ENCODE results near the gene TOGARAM2.
"Not testable (repeated sequence)": the region's sequence is repeated elsewhere in the genome, so short reads cannot be mapped to it uniquely, and the experiment has no call there.

Gene TOGARAM2

DNA sequence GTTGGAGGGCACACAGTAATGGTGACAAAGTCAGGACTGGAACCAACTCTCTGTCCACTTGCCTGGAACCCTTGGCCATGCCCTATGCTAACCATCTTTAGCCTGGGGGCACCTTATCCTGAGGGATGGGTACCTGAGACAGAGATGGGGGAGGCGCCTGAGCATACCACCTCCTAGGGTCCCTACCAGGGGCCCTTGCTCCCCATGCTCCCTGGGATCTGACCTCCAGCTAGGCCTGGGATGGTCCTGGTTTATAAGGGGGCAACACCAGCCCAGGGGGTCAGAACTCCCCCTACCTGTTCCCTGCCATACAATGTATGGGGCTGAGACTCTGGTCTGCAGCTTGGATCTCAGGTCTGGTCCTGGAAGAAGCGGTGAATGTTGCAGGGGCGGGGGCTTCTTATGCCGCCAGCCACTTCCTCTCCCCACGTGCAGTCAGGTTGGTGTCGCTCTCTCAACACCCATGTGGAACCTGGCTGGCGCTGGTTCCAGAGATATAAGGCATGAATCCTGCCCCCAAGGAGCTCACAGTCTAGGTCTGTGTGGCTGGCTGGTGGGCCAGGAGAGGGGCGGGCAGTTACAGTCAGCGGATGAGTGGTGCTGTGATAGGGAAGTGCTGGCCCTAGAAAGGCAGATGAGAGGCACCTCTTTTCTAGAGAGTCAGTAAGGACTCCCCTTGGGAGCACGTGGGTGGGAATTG, 3.8 kb upstream of the TOGARAM2 start:
- no peak for DNase-seq

DNA sequence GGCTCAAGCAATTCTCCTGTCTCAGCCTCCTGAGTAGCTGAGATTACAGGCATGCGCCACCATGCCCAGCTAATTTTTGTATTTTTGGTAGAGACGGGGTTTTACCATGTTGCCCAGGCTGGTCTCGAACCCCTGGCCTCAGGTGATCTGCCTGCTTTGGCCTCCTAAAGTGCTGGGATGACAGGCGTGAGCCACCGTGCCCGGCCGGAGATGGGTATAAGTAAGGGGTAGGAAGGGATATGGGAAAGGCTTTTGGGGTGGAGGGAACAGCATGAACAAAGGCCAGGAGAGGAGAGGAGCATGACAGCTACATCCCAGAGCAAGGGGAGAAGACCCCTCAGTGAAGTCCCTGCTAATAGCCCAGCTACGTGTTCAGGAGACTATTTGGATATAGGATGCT, 3.1 kb upstream of the TOGARAM2 start:
- DNase-seq, result not testable (repeated sequence)

DNA sequence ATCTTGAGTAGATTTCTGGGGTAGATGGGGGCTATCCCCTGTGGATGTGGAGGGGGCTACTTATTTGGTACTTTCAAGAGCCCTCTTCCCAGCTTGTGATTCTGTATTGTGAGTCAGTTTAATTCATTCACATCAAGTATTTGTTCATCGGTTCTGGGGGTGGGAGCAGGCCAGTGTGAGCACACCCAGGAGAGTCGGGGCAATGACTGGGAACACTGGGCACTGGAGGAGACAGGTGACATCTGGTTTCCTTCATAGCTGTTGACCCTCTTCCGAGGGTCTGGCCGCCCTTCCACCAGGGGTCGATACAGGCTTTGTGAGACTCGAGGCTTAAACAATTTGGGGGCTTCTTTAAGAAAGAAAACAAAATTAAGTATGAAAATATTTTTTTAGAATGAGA, 2.5 kb upstream of the TOGARAM2 start:
- no peak for DNase-seq

DNA sequence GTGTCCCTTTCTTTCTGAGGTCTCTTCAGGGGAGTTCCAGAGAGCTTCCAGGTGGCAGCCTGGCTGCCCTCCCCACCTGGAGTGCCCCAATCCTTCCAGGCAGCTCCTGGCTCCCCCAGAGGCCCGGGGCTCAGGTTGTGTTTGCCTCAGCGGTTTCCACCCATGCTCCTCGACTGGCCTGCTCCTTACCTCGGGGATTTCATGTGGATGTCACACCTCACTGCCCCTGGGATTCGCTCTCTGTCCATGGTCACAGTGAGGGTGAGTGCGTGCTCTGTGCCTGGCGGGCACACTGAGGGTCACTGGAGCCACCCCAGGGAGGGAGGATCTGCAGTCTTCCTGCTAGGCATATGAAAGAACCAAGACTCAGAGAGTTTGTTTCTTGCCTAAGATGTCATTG, 2.1 kb upstream of the TOGARAM2 start:
- DNase-seq, result no peak

DNA sequence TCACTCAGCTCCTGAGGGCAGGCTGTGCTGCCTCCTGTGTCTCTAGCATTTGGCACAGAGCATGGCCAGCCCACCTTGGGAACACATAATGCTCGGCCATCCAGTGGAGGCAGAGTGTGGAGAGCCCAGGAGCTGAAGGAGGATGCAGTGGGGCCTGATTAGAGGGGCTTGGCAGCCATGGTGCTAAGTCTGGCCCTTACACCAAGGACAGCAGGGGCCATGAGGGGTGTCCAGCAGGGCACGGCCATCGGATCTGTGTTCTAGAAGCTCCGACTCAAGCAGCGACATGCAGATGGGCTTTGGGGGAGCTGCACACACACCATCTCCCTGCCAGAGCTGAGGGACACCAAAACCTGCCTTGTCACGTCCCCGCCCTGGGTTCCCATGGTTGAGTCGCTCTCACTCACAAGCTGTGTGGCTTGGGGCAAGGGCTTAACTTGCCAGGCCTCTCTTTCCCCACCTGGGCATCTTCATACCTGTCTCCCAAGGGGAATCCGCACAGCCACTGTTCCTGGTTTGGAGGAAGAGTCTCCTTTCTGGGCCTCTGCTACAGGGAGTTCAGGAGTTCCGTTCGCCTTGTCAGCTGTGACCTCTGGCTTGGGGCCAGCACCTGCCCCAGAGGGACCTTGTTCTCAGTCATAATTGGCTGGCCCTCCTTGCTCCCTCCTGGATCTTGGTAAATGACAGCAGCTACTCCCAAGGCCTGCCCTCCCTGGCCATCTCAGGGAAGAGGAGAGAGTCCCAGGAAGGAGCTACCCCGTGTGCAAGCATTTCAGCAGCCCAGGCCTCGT, 1.3 kb upstream of the TOGARAM2 start:
- no peak for DNase-seq

DNA sequence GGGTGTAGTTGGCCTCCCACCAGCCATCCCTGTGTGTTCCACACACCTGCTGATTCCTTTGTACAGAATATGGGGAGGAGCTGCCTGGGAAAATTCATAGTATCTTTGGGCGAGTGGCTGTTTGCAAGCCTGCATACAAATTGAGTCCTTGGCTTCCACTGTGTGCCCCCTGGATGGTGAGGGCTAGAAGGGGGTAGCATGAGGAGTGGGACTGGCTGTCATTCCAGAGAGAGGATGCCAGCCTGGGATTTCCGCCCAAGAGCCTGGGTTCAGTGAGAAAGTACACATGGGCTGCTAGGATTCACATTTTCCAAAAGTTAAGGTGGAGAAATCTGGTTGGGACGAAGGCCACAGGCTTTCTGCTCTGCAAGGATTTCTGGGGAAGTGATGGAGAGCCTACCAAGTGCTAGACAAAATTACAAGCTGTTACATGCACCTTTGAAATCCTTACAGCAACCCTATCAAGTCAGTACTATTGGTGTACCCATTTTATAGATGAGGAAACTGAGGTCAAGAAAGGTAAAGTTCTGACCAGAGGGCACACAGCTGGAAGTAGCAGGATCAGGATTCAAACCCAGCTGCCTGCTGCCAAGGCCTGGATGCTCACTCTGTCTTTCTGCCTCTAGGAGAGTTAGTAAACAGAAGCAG, 606 bp upstream of the TOGARAM2 start:
- DNase-seq, result no peak

DNA sequence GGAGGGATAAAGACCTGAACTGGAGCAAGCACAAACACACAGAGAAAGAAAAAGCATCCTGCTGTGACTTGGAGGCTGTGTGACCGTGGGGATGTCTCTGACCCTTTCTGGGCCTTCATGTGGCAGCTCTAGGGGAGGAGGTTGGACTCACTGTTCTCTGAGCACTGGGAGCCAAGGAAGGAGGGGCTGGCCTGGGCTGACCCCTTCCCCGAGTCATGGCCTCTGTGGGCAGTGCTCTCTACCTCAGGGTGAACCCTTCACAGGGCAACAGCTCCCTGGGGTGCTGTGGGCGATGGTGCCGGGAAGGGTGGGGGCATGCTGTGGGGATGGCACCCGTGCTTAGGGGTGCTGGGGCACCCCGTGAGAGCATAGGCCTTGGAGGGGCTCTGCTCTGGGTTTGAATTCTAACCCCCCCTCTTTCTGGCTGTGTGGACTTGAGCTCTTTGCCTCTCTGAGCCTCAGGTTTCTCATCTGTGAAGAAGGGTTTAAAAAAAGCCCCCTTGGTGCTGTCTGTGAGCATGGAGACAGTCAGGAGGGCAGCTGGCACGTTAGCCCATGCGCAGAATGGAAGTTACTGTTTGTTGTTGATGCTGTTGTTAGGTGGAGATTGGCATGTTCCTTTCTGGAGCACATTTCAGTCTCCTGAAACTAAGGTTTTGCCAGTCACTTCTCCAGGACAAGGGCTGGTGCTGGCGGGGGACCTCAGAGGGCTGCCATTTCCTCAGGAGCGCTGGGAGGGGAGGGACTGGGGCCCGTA, 700 bp downstream of the TOGARAM2 start:
- DNase-seq, result no peak

DNA sequence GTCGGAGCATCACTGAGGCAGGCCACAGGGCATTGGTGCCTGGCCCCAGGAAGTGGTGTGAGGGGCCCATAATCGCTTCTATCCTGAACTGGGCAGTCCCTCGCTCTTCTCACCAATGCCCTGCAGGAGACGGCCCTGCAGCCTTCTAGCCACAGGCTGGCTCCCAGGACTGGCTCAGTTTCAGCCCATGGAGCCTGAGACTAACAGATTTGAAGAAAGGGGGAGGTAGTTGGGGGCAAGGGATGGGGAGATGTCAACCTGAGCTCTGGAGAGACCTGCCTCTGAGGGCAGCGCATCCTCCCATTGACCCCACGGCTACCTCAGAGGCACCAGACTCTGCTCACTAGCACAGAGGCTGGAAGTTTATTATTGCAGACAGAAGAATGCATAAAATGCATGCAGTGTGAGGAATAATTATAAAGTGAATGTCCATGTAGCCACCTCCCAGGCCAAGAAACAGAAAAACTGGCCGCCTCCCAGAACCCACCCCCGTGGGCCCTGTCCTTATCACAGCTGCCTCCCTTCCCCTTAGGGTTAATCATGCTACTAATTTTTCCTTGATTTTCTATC, 1.4 kb downstream of the TOGARAM2 start:
- DNase-seq, result no peak

DNA sequence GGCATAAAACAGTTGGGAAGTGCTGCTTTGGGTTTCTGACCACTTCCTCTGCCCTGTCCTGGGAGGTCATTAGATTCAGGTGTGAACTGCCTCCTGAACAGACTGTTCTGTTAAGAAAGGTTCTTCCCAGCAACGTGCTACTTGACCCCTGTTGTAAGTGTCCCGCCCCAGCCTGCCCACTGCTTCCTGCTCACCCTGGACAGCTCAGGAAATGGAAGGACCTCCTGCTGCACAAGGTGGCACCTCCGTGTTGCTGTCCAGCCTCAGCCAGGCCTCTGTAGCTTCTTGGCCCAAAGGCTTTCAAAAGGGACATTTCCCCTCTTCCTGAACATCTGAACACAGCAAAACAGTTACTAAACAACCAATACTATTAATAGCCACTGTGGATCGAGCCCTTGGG, 5.3 kb downstream of the TOGARAM2 start:
- no peak for DNase-seq

DNA sequence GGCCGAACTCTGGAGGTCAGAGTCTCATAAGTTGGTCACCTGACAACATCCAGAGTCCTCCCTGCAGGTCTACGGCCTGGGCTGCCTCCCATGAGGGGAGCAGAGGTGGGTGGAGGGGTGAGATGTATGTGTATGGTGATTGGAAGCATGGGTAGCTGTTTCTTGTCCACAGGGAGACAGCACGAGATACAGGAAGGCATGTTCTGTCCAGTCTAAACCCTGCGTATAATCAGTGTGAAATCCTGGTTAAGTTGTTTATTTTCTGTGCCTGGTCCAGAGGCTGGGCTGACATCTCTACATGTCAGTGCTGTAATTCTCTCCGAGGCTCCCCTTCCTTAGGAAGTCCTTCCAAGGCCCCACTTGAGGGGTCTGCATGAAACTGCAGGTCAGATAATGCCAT, 8.9 kb downstream of the TOGARAM2 start:
- DNase-seq, result no peak

DNA sequence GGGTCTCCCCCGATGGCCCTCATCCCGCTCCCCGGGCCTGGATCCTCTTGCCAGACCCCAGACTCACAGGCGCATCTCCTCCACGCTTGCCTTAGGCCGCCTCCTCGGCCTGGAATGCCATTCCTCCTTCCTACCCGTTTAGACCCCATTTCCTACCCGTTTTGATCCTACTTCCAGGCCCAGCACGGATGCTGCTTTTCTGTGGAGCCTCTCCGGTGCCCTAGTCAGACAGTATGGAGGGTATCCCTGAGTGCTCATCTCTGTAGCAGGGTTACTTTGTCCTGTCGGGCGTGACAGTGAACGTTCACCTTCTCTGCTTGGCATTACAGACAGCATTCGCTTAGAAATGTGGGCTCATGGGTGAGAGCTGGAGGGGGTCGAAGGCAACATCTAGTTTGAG, 9.3 kb downstream of the TOGARAM2 start:
- no peak for DNase-seq

DNA sequence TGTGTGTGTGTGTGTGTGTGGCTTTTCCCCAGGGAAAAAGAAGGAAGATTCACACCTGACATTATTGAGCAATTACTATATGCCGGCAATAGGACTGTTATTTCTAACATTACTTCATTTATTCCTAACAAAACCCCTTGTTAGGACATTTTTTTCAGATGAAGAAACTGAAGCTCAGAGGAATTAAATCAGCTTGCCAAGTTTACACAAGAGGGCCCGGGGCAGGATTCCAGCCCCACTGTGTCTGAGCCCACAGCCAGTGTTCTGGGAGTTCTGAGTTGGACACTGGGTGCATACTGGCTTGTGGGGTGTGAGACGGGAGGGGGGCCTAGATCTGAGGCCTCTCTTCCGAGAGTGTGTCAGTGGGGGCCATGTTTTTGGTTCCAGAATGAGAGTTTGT, 9.9 kb downstream of the TOGARAM2 start:
- DNase-seq, result no peak

DNA sequence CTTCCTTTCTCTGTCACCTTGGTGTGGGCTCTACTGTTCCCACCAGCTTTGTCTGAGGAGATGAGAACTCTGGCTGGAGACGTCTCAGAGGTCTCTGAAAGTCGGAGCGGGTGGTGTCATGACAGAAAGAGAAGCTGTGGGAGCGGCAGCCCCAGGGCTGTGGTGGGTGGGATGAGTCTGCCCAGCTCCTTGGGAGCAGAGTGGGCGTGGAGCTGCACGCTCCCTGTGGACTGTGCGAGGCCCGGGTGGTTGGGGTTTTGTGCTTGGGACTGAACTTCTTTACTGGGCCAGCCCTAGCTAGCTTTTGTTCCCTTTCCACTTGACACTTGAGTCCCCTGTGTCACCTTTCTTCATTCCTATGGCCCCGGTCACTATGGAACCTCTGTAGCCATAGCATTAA, 10.4 kb downstream of the TOGARAM2 start:
- DNase-seq, result no peak

DNA sequence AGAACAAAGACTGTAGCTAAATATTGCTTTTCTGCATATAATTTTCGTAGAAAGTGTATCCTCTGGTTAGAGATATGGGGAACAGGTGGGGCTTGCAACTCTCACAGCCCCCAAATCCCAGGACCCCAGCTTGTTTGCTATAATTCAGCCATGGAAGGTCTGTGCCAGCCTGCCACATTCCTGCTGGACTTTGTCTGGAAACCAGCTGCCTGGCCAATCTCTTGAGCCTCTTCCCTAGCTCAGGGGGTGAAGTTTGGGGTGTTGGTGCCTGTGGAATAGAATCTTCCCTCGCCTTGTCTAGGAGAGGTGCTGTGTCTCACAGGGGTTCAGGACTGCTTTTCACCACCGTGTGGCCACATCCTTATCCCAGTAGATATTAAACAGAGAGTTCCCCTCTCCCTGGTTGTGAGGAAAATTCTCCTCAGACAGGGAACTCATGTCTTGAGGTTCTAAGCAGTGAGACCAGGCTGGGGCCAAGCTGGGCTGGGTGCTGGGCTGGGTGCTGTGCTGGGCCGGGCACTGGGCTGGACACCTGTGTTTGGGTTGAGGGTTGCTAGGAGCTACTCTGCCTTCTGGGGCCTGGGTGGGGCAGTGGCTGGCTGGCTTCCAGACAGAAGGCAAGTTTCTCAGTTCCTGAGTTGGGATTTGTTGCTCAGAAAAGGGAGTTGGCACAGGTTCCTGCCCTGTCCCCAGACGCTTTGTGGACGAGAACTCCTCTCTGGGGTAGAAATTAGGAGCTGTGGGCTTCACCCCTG, 12.3 kb downstream of the TOGARAM2 start:
- DNase-seq, result no peak

DNA sequence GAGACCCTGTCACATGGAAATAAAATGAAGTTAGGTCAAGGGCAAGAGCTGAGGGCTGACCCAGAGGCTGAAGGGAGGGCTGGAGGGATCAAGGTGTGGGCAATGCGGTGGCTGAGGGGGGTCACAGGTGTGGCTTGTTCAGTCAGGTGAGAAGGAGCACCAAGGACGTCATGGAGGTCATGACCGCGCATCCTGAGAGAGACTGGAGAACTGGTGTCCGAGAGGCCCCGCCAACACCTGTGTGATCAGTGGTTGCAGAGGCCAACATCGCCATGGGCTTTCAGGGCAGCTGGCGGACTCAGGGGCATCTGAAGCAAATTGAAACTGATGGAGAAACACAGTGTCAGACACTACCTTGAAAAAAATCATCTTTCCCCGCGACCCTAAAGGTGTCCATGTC, 13.0 kb downstream of the TOGARAM2 start:
- DNase-seq, result no peak

DNA sequence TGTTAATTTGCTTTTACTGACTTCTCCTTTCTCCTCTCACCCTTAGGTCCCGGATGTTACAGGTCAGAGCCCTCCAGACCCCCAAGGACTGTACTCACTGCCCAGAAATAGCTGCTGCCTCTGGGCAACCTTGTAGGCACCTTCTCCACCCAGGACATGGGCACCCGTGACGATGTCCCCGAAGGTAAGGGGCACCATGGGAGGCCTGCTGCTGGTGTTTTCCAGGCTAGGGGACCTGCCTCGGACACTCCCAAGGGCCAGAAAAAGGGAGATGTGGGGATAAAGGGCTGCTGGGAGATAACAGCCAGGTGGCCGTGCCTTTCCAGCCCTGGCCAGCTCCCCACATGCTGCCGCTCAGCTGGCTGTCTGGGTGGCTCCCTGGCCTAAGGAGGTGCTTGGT, 13.6 kb downstream of the TOGARAM2 start:
- DNase-seq, result no peak

DNA sequence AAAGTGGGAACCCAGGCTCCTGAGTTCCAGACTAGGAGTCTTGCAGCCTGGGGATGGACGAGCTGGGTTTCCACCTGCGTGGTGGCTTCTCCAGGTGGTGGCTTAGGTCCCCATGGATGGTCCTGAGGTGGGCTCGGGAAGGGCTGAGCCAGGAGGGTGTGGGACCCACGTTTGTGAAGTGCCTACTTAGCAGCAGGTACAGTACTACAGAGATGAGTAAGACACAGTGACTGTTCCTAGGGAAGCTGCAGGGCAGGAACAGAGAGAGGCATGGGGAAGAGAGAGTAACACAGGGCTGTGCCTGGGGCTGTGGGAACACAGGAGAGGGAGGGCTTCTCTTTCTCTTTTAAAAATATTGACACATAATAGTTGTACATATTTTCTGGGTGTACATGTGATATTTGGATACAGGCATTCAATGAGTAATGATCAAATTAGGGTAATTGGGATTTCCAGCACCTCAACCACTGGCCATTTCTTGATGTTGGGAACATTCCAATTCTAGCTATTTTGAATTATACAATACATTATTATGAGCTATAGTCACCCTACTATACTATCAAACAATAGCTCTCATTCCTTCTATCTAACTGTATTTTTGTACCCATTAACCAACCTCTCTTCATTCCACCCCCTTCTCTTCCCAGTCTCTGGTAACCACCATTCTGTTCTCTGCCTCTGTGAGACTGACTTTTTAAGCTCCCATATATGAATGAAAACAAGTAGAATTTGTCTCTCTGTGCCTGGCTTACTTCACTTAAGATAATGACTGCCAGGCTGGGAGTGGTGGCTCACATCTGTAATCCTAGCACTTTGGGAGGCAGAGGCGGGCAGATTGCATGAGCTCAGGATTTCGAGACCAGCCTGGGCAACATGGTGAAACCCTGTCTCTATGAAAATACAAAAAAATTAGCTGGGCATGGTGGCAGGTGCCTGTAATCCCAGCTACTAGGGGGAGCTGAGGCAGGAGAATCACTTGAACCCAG, 15.0 kb downstream of the TOGARAM2 start:
- no peak for DNase-seq

DNA sequence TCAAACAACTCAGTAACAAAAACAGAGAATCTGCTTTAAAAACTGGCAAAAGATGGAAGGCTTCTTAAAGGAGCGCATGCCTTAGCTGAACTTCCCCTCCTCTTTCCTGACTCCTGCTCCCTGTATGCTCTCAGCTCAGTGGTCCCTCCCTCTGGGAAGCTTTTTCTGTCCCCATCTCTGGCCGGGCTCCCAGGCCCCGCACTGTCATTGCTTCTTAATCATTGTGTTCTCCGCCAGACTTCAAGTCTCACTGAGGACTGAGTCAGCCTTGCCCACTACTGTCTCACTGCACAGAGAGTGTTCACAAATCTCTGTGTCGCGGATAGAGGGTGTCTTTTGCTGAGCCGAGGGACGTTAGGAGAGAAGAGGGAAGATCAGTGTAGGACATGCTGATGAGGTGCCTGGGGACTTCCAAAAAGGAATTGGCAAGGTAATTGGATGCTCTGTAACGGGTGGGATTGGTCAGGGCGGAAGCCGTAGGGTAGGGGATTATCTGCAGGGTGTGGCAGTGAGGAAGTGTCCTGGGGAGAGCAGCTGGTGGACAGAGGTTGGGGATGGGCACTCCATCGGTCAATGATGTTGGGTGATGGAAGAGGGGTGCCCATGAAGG, 16.2 kb downstream of the TOGARAM2 start:
- DNase-seq, result no peak

DNA sequence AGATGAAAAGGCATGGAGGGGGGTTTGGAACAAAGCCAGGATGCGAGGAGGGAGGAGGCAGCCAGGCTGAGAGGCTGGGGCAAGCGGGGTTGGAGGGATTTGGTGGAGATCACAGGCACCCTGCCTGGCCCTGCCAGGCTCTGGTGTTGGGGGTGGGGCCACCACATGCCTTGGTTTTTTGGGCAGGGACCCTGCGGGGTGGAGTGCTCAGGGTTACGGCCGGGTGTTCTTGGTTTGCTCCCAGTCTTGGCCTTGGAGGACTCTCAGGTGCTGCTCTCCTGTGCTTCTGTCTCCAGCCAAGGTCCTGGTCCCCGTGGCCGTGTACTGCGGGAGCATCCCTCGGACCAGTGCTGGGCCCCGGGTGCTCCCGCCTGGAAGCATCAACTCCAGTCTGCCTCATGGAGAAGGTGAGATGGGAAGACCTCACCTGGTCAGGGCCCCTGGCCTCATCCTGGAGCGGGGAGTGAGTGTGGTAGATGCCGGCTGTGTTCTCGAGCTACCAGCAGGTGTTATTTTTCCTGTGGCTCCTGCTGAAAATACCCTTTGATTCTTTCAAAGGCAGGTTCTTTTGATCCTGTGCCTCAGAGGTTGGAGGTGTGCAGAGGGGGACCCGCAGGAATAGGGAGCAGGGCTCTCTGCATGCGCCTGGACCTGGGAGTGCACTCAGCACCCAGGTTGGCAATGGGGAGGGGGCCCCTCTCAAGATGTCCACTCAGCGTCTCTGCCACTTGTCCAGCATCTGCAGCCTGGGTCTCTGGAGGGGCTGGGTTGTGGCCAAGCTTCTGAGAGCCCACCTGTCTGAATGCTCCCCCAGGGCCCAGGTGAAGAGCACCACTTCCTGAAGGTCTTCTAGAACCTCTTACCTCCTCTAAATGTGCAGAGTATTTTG, 17.0 kb downstream of the TOGARAM2 start:
- no peak for DNase-seq

Measured in activated CD4-positive, alpha-beta T cell treated with anti-CD3 and anti-CD28 coated beads, Interleukin-2, amount 50 U/mL, for 48 hours (primary cell).